Thoracic aorta (tissue), 2 donors: Measurements from ENCODE around the gene LZTS2. TPM values are rescaled to one million over a fixed set of nuclear protein-coding genes. Genes with fewer than 3 reads are reported as not detected.

ENCODE experiments used
- ATAC-seq: fragments of 150-250 bp; one replicate; pipeline ENCODE4 v1.8.0; 2017; ENCODE audit warnings: low read depth; ENCODE audit not compliant: insufficient number of reproducible peaks, low FRiP score
- DNase-seq: peaks from one replicate; pipeline ENCODE4 v3.0.0-alpha.2; 2020; ENCODE audit warnings: low spot score
- H3K27ac ChIP-seq, 2 donors: fragments of 200-600 bp; sonication (generic); 1 replicate in 1 of 2; 2 replicates in 1 of 2; pipeline ENCODE4 v1.5.1; 2016; ENCODE audit warnings: mild to moderate bottlenecking in 2 of 2, moderate library complexity in 2 of 2
- H3K27me3 ChIP-seq: fragments of 200-600 bp; sonication (generic); replicated peaks from 2 replicates; pipeline ENCODE4 v1.6.0; 2016; ENCODE audit warnings: mild to moderate bottlenecking; ENCODE audit not compliant: insufficient read depth
- H3K36me3 ChIP-seq: fragments of 200-600 bp; sonication (generic); one replicate; pipeline ENCODE4 v1.5.1; 2016
- H3K4me1 ChIP-seq, 2 donors: fragments of 200-600 bp; sonication (generic); 1 replicate in 1 of 2; 2 replicates in 1 of 2; pipeline versions ENCODE4 v1.5.1 to v1.6.0; 2016; ENCODE audit warnings: low read depth in 2 of 2, mild to moderate bottlenecking in 1 of 2; ENCODE audit not compliant: control insufficient read depth in 1 of 2
- H3K4me3 ChIP-seq: fragments of 200-600 bp; sonication (generic); 2 replicates; pipeline ENCODE4 v1.5.1; 2016; ENCODE audit warnings: mild to moderate bottlenecking
- H3K9me3 ChIP-seq: fragments of 200-600 bp; sonication (generic); 2 replicates; pipeline ENCODE4 v1.5.1; 2016
- total RNA-seq, 2 donors: library from RNA; depleted of rRNA; stranded (reverse); fragments of >200 nt; gene quantifications; one replicate each; pipeline versions ENCODE4 v1.1.0 to v1.2.3, GENCODE V29; 2016
- TF ChIP-seq, protein P1 (sequence below): fragments of 200-600 bp; sonication (generic); IDR thresholded peaks from one replicate; pipeline ENCODE4 v1.5.1; 2019; ENCODE audit warnings: antibody characterized with exemption

The LZTS2 gene, protein sequence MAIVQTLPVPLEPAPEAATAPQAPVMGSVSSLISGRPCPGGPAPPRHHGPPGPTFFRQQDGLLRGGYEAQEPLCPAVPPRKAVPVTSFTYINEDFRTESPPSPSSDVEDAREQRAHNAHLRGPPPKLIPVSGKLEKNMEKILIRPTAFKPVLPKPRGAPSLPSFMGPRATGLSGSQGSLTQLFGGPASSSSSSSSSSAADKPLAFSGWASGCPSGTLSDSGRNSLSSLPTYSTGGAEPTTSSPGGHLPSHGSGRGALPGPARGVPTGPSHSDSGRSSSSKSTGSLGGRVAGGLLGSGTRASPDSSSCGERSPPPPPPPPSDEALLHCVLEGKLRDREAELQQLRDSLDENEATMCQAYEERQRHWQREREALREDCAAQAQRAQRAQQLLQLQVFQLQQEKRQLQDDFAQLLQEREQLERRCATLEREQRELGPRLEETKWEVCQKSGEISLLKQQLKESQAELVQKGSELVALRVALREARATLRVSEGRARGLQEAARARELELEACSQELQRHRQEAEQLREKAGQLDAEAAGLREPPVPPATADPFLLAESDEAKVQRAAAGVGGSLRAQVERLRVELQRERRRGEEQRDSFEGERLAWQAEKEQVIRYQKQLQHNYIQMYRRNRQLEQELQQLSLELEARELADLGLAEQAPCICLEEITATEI
- total RNA-seq = 100 to 1,000 TPM; 127 to 165 TPM

- H3K36me3 ChIP-seq = peaks cover 8% of the 10 kb centered on the region
- H3K9me3 ChIP-seq = no peaks in the 10 kb centered on the region
- H3K27me3 ChIP-seq = no peaks in the 10 kb centered on the region
- TF ChIP-seq, protein P1, sequence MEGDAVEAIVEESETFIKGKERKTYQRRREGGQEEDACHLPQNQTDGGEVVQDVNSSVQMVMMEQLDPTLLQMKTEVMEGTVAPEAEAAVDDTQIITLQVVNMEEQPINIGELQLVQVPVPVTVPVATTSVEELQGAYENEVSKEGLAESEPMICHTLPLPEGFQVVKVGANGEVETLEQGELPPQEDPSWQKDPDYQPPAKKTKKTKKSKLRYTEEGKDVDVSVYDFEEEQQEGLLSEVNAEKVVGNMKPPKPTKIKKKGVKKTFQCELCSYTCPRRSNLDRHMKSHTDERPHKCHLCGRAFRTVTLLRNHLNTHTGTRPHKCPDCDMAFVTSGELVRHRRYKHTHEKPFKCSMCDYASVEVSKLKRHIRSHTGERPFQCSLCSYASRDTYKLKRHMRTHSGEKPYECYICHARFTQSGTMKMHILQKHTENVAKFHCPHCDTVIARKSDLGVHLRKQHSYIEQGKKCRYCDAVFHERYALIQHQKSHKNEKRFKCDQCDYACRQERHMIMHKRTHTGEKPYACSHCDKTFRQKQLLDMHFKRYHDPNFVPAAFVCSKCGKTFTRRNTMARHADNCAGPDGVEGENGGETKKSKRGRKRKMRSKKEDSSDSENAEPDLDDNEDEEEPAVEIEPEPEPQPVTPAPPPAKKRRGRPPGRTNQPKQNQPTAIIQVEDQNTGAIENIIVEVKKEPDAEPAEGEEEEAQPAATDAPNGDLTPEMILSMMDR = no peak
- DNase-seq (no peak), ATAC-seq (peak; percentile 23)
- H3K4me3 ChIP-seq = peak within 1 kb of the TSS; percentile 87
- H3K4me1 ChIP-seq = peaks cover 20 to 49% of the 10 kb centered on the region in 2 donors
- H3K27ac ChIP-seq = peak within 1 kb of the TSS; percentile 97 to 98
These were observed at the start of gene LZTS2 for GRCh38 chr10:100999742-101000126. LZTS2 (plus strand) TSS chr10:100999808; CDS start chr10:101002539, 2,731 bp downstream.

- peaks cover 5% of the 10 kb centered on the region for H3K36me3 ChIP-seq
These were observed 39.4 kb upstream of the LZTS2 start for GRCh38 chr10:100960251-100960650.

GRCh38 chr10:100962351-100963080, 37.1 kb upstream of the LZTS2 start:
- ATAC-seq (no peak), DNase-seq (no peak)
- TF ChIP-seq, protein P1 = no peak
- H3K36me3 ChIP-seq = peaks cover 5% of the 10 kb centered on the region
- no peaks in the 10 kb centered on the region for H3K9me3 ChIP-seq
- H3K4me3 ChIP-seq = no peak overlapping the region
- H3K27ac ChIP-seq = no peak overlapping the region
- H3K4me1 ChIP-seq = no peaks in the 10 kb centered on the region
- H3K27me3 ChIP-seq = no peaks in the 10 kb centered on the region

More at GRCh38 chr10:100960251-100960650, 39.4 kb upstream of the LZTS2 start:
- TF ChIP-seq, protein P1 = no peak
- Histone ChIP-seq H3K27ac (no peak overlapping the region), H3K4me3 (no peak overlapping the region), H3K9me3 (no peaks in the 10 kb centered on the region), H3K4me1 (no peaks in the 10 kb centered on the region), H3K27me3 (no peaks in the 10 kb centered on the region)
- ATAC-seq (no peak), DNase-seq (no peak)

DNA sequence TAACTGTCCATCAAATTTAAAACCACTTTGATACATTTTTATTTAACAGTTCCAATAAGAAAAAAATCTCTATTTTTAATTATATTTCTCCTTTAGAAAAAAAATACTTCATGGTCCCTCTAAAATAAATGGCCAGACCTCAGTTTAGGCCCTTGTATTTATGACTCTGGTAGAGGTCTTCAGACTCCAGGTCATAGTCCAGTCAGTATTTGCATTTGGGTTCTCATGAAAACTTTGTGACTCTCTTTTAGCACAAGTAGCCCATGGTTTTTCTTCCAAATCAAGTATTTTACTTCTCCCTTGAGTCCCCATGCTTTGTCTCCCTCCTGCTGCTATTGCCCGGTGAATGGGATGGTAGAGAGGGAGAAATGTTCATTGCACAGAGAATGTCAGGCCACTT, 35.8 kb upstream of the LZTS2 start:
- Histone ChIP-seq H3K9me3 (no peaks in the 10 kb centered on the region), H3K4me1 (peaks cover 1 to 5% of the 10 kb centered on the region in 2 donors), H3K36me3 (peaks cover 5% of the 10 kb centered on the region), H3K4me3 (no peak overlapping the region), H3K27ac (no peak overlapping the region), H3K27me3 (no peaks in the 10 kb centered on the region)
- DNase-seq (no peak), ATAC-seq (no peak)
- TF ChIP-seq, protein P1 = no peak

DNA sequence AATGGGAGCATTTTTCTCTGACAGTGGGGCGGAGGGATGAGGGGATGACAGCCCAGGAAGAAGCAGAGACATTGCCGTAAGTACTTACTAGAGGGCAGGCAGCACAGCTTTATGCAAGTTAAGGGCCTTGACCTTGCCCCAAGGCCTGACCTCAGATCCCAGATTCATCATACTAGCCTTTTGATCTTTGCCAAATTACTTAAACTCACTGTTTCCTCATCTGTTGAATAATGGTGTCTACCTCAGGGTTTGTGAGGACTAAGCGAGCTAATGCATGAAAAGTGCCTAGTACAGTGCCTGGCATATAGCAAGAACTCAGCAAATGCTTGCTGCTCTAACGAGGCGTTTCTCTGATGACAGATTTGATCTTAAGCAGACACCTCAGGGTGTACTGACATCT, 33.8 kb upstream of the LZTS2 start:
- no peaks in the 10 kb centered on the region for H3K27me3 ChIP-seq
- H3K36me3 ChIP-seq = peaks cover 5% of the 10 kb centered on the region
- DNase-seq (no peak), ATAC-seq (no peak)
- TF ChIP-seq, protein P1 = no peak
- H3K4me1 ChIP-seq = peaks cover 8 to 15% of the 10 kb centered on the region in 2 donors
- no peaks in the 10 kb centered on the region for H3K9me3 ChIP-seq
- no peak overlapping the region for H3K4me3 ChIP-seq
- H3K27ac ChIP-seq = no peak overlapping the region
